Stimulated activated memory B cell treated with anti-CD40 and anti-IgM and Interleukin-4, amounts not matched to agents 10 μg/mL and 1 μg/mL and 100 μg/mL, for 72 hours (primary cell): ENCODE results near the gene AKT3.
"Not testable (repeated sequence)": the region's sequence is repeated elsewhere in the genome, so short reads cannot be mapped to it uniquely, and the experiment has no call there.

Source experiments
- ATAC-seq: fragments of 150-1000 bp; cut with Tn5 transposase; 2 replicates; pipeline ENCODE4 v1.10.0; 2021
- H3K27ac Mint-ChIP-seq: one replicate; pipeline ENCODE4 v1.8.0; 2022; ENCODE audit warnings: mild to moderate bottlenecking, mixed read lengths
- H3K27me3 Mint-ChIP-seq: one replicate; pipeline ENCODE4 v1.8.0; 2022; ENCODE audit warnings: mixed read lengths
- H3K36me3 Mint-ChIP-seq: one replicate; pipeline ENCODE4 v1.8.0; 2022; ENCODE audit warnings: mixed read lengths
- H3K4me1 Mint-ChIP-seq: one replicate; pipeline ENCODE4 v1.8.0; 2022; ENCODE audit warnings: mixed read lengths
- H3K4me3 Mint-ChIP-seq: one replicate; pipeline ENCODE4 v1.8.0; 2022; ENCODE audit warnings: mild to moderate bottlenecking, moderate library complexity, mixed read lengths
- H3K9me3 Mint-ChIP-seq: one replicate; pipeline ENCODE4 v1.8.0; 2022; ENCODE audit warnings: mixed read lengths

The AKT3 gene

DNA sequence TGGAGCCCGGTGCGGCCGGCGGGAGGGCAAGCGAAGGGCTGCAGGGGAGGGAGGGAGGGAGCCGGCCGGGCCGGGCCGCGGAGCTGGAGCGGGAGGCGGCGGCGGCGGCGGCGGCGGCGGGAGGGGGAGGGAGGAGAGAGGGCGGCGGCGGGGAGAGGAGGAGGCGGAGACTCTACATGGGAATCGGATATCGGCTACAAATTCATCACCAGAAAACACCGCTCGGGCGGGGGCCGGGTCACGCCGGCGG is at the start of gene AKT3:
TSS of gene AKT3 (minus strand) at position 42 of the 250 bp plus-strand sequence. CDS start 7,073 bp downstream, outside the sequence.
- H3K27ac Mint-ChIP-seq, result peak within 1 kb of the TSS; percentile 95
- H3K4me3 Mint-ChIP-seq, result peak within 1 kb of the TSS; percentile 98
- no peaks in the 10 kb centered on the region for H3K9me3 Mint-ChIP-seq
- H3K4me1 Mint-ChIP-seq, result peaks cover 28% of the 10 kb centered on the region
- no peaks in the 10 kb centered on the region for H3K36me3 Mint-ChIP-seq
- no peaks in the 10 kb centered on the region for H3K27me3 Mint-ChIP-seq
- ATAC-seq, result peak; percentile 83

GRCh38 chr1:243898278-243898677 is 48.2 kb upstream of the AKT3 start:
- H3K27me3 Mint-ChIP-seq, result peaks cover 14% of the 10 kb centered on the region
- no peak overlapping the region for H3K27ac Mint-ChIP-seq
- peaks cover 5% of the 10 kb centered on the region for H3K9me3 Mint-ChIP-seq
- H3K4me1 Mint-ChIP-seq, result no peaks in the 10 kb centered on the region
- ATAC-seq, result no peak
- no peak overlapping the region for H3K4me3 Mint-ChIP-seq
- no peaks in the 10 kb centered on the region for H3K36me3 Mint-ChIP-seq

GRCh38 chr1:243896313-243896712 is 46.3 kb upstream of the AKT3 start:
- Mint-ChIP-seq H3K9me3 (peaks cover 5% of the 10 kb centered on the region), H3K4me1 (no peaks in the 10 kb centered on the region), H3K36me3 (no peaks in the 10 kb centered on the region), H3K27ac (no peak overlapping the region), H3K27me3 (peaks cover 14% of the 10 kb centered on the region), H3K4me3 (no peak overlapping the region)
- ATAC-seq, result no peak

DNA sequence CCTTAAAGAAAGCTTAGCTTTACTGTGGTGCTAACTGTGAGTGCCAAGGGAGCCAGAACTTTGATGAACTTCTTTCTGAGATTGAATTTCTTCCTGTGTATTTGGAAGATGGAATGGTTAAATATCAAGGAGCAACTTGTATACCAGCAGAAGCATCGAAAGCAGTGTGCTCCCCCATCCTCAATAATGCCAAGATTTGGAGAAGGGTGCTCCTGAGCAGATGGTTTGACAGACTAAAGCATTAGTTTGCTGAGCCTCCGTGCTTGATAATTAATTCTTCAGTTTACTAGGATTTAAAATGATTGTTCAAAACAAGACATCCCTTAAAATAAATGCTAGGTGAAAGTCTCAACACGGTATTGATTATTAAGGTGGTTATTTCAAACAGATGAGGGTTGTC is 42.4 kb upstream of the AKT3 start:
- no peaks in the 10 kb centered on the region for H3K36me3 Mint-ChIP-seq
- no peaks in the 10 kb centered on the region for H3K4me1 Mint-ChIP-seq
- H3K27me3 Mint-ChIP-seq, result peaks cover 14% of the 10 kb centered on the region
- no peak overlapping the region for H3K4me3 Mint-ChIP-seq
- ATAC-seq, result no peak
- H3K27ac Mint-ChIP-seq, result no peak overlapping the region
- peaks cover 5% of the 10 kb centered on the region for H3K9me3 Mint-ChIP-seq

GRCh38 chr1:243890576-243890975 is 40.5 kb upstream of the AKT3 start:
- Mint-ChIP-seq H3K27me3 (peaks cover 9% of the 10 kb centered on the region), H3K27ac (no peak overlapping the region), H3K4me3 (no peak overlapping the region), H3K36me3 (no peaks in the 10 kb centered on the region), H3K9me3 (no peaks in the 10 kb centered on the region), H3K4me1 (no peaks in the 10 kb centered on the region)
- no peak for ATAC-seq

DNA sequence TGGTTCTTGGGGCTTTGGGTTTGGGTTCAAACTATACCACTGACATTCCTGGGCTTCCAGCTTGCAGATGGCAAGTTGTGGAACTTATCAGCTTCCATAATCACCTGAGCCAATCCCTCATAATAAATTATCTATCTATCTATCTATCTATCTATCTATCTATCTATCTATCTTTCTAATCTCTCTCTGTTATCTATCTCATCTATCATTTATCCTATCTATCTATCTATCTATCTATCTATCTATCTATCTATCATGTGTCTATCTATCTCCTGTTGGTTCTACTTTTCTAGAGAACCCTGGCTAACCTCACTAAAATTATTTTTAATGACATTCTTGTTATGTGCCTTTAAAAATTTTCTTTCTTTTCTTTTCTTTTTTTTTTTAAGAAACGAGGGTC is 35.8 kb upstream of the AKT3 start:
- Mint-ChIP-seq H3K4me3 (no peak overlapping the region), H3K36me3 (no peaks in the 10 kb centered on the region), H3K27me3 (peaks cover 31% of the 10 kb centered on the region), H3K9me3 (no peaks in the 10 kb centered on the region), H3K27ac (no peak overlapping the region), H3K4me1 (no peaks in the 10 kb centered on the region)
- ATAC-seq, result no peak

DNA sequence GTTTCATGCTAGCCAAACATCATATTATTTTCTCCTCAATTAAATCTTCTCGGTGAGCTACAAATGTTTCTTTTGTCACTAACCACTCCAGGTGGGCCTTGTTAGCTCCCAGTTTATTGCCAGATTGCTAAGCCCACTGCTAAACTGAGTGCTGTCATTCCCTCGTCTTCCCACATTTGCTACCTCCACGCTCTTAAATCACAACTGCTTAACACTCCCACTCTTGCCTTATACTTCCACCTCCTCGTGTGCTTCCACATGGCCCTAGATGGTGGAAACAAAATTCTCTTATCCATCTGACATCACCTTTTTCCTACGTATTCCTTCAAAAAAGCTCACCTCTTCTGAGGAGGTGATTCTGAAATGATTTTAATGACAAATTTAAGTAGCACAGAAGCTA is 34.6 kb upstream of the AKT3 start:
- Mint-ChIP-seq H3K36me3 (no peaks in the 10 kb centered on the region), H3K27me3 (peaks cover 31% of the 10 kb centered on the region), H3K4me1 (no peaks in the 10 kb centered on the region), H3K27ac (no peak overlapping the region), H3K4me3 (no peak overlapping the region), H3K9me3 (no peaks in the 10 kb centered on the region)
- ATAC-seq, result no peak

DNA sequence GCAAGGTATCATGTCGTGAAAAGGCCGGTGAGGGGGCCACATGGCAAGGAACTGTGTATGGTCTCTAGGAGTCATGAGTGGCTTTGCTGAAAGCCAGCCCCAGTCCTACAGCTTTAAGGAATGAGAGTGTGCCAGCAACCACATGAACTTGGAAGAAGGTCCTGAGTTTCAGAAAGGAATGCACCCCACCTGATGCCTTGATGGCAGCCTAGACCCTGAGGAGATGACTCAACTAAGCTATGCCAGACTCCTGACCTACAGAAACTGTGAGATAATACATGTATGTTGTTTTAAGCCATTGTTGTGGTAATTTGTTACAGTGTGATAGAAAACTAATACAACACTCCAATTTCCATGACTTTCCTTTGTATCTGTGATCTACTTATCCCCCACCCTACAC is 33.5 kb upstream of the AKT3 start:
- no peaks in the 10 kb centered on the region for H3K4me1 Mint-ChIP-seq
- no peak overlapping the region for H3K27ac Mint-ChIP-seq
- H3K9me3 Mint-ChIP-seq, result no peaks in the 10 kb centered on the region
- no peaks in the 10 kb centered on the region for H3K36me3 Mint-ChIP-seq
- H3K27me3 Mint-ChIP-seq, result peaks cover 31% of the 10 kb centered on the region
- ATAC-seq, result no peak
- H3K4me3 Mint-ChIP-seq, result no peak overlapping the region

DNA sequence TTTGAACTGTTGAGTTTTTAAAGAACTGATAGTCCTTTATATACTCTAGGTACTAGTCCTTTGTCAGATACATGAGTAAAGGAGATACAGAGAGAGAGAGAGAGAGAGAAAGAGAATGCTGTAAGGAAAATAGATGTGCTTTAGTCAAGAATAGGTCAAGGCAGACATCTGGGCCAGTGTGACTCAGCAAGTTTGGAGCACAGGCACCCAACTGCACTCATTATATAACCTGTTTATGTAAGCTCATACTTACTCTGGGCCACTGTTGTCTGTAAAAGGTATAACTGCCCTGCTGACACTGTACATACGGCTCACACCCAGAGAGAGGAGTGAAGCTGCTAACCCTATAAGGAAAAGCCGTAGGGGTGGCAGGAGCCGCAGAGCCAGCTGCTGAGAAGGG is 32.2 kb upstream of the AKT3 start:
- H3K9me3 Mint-ChIP-seq, result no peaks in the 10 kb centered on the region
- H3K36me3 Mint-ChIP-seq, result no peaks in the 10 kb centered on the region
- no peak for ATAC-seq
- H3K27ac Mint-ChIP-seq, result no peak overlapping the region
- no peak overlapping the region for H3K4me3 Mint-ChIP-seq
- H3K27me3 Mint-ChIP-seq, result peaks cover 31% of the 10 kb centered on the region
- H3K4me1 Mint-ChIP-seq, result no peaks in the 10 kb centered on the region

GRCh38 chr1:243877058-243877457 is 27.0 kb upstream of the AKT3 start:
- H3K4me1 Mint-ChIP-seq, H3K27ac Mint-ChIP-seq, H3K27me3 Mint-ChIP-seq, H3K36me3 Mint-ChIP-seq, ATAC-seq, H3K9me3 Mint-ChIP-seq, H3K4me3 Mint-ChIP-seq: not testable (repeated sequence)

DNA sequence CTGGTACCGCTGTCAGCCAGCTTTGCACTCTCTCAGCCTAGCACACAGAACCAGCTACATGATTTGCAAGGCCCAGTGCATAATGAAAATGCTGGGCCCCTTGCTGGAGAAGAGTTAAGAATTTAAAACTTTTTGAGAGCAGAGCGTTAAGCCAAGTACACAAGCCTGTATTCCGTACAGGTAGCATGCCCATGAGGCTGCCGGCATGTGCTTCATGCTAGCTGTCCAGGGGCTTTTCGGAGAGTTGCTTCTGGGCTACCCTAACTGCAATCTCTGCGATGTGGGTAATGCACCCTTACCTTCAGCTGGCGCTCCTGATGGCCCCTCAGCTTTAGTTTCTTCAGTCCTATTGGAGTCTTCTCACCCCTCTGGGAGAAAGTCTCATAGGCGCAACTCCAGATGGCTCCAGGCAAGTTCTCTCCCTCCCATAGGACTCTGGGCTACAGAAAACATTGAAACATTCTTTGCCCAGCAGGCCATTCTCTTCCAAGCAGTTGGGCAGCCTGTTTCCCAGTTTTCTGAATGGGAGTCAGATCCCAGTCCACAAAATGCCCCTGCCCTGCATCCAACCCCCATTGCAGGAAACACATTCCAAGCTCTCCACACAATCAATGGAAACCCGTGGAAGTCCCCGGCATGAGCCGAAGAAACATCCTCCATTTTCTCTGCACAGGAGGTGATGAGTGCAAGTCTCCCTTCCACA is 5.7 kb upstream of the AKT3 start:
- no peak for ATAC-seq
- no peak overlapping the region for H3K27ac Mint-ChIP-seq
- H3K9me3 Mint-ChIP-seq, result no peaks in the 10 kb centered on the region
- peaks cover 34% of the 10 kb centered on the region for H3K27me3 Mint-ChIP-seq
- no peaks in the 10 kb centered on the region for H3K36me3 Mint-ChIP-seq
- no peak overlapping the region for H3K4me3 Mint-ChIP-seq
- H3K4me1 Mint-ChIP-seq, result peaks cover 8% of the 10 kb centered on the region

- ATAC-seq, result no peak
- peaks cover 23% of the 10 kb centered on the region for H3K4me1 Mint-ChIP-seq
- H3K36me3 Mint-ChIP-seq, result no peaks in the 10 kb centered on the region
- peak overlapping the region; percentile 95 for H3K27ac Mint-ChIP-seq
- H3K27me3 Mint-ChIP-seq, result peaks cover 7% of the 10 kb centered on the region
- peak overlapping the region; percentile 88 for H3K4me3 Mint-ChIP-seq
- no peaks in the 10 kb centered on the region for H3K9me3 Mint-ChIP-seq
Observed at GRCh38 chr1:243851765-243852164, 1.7 kb upstream of the AKT3 start.

DNA sequence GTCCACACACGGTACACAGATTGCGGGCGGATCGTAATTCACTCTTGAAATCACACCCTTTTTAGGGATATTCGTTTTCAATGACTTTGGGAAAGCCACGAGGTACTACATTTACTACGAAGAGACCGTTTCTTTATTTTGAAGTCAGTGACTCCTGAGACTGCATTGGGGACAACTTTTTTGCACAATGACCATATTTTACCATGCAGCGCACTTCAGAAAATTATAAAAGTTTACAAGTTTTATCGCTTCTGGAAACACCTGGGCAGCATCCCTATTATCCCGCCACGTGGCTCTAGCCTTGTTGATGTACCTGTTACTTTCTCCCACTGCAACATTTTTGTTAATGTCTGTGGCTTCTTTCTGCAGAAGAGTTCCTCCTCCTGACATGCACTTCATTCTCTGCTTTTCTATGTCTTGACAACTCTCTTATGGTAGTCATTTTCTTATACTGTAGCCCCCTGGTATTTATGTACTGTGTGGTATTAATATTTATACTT is 1.3 kb upstream of the AKT3 start:
- H3K27me3 Mint-ChIP-seq, result peaks cover 6% of the 10 kb centered on the region
- no peak for ATAC-seq
- H3K9me3 Mint-ChIP-seq, result no peaks in the 10 kb centered on the region
- H3K4me3 Mint-ChIP-seq, result peak overlapping the region; percentile 88
- H3K36me3 Mint-ChIP-seq, result no peaks in the 10 kb centered on the region
- H3K27ac Mint-ChIP-seq, result peak overlapping the region; percentile 95
- H3K4me1 Mint-ChIP-seq, result peaks cover 23% of the 10 kb centered on the region

DNA sequence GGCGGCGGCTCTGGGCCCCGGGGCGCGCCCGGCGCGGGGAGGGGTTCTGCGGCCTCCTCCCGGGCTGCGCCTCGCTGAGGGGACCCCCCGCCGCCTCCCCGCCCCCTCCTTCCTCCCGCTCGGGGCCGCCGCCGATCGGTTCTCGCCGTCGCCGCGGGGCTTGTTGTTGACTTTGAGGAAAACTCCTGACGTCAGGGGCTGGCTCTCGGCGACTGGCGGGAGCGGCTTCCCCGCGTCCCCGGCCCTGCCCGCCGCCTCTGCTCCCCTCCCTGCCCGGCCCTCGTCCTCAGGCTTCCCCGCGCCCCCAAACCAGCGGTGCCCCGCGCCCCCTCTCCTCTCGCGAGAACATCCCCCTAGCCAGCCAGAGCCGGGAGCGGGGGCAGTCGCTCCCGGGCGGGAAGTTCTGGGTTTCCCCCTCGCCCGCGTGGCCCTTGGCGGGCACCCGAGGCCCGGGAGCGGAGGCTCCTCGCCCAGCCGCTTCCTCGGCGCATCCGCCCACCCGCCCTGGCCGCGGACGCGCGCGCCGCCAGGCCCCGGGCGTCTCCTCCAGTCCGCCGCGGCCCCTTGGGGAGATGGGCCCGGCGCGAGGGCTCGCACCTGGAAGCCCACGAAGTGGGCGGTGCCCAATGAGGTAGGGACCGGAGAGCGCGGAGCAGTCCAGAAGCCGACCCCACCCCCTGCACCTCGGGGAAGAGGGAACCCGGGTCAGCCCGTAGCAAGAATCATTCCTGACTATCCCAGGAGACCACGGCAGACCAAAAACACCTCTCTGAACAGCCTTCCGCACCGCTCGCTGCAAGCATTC is 611 bp upstream of the AKT3 start:
- no peaks in the 10 kb centered on the region for H3K36me3 Mint-ChIP-seq
- H3K27ac Mint-ChIP-seq, result peak overlapping the region; percentile 95
- H3K27me3 Mint-ChIP-seq, result no peaks in the 10 kb centered on the region
- peaks cover 26% of the 10 kb centered on the region for H3K4me1 Mint-ChIP-seq
- H3K9me3 Mint-ChIP-seq, result no peaks in the 10 kb centered on the region
- H3K4me3 Mint-ChIP-seq, result peak overlapping the region; percentile 88
- peak; percentile 73 for ATAC-seq

DNA sequence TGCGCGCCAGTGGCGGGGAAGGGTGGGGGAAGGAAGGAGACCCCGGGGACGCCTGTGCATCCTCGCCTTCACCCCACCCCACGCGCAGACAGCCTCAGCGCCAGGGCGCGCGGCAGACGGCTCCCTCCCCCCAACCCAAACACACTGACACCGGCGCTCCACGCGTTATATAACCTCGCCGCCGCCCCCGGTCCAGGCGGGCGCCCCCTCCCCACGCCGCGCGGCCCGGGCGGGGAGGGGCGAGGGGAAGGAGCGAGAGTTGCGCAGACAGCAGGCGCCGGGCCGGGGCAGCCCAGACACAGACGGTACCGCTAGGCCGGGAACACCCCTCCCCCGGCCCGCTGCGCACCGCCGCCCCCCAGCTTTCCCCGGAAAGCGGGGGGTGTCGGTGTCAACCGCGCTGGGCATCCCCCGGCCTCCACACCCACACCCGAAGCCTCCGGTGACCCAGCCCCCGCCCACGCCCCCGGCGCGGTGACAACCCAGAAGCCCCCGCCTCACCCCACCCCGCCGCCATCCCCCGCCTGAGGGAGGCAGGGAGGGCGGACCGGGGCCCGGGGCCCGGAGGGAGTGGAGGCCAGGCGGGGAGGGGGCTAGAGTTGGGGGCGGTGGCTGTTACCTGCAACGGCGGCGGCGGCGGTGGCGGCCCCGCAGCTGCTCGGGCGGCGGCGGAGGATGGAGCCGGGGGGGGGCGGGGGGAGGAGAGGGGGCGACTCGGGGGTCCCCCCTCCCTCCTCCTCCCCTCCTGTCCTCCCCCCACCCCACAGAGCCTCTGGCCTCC is 432 bp downstream of the AKT3 start:
- peak; percentile 64 for ATAC-seq
- H3K36me3 Mint-ChIP-seq, result no peaks in the 10 kb centered on the region
- peaks cover 28% of the 10 kb centered on the region for H3K4me1 Mint-ChIP-seq
- no peaks in the 10 kb centered on the region for H3K9me3 Mint-ChIP-seq
- peak overlapping the region; percentile 98 for H3K4me3 Mint-ChIP-seq
- no peaks in the 10 kb centered on the region for H3K27me3 Mint-ChIP-seq
- H3K27ac Mint-ChIP-seq, result peak overlapping the region; percentile 95
